HG03066 (cell line): Measurements from ENCODE around the gene PSMD5.

ENCODE experiments used
- ATAC-seq: cut with Tn5 transposase; IDR thresholded peaks from one replicate; pipeline ENCODE4 v1.9.1; 2021; ENCODE audit warnings: low read depth; ENCODE audit not compliant: unreplicated experiment

PSMD5 gene

DNA sequence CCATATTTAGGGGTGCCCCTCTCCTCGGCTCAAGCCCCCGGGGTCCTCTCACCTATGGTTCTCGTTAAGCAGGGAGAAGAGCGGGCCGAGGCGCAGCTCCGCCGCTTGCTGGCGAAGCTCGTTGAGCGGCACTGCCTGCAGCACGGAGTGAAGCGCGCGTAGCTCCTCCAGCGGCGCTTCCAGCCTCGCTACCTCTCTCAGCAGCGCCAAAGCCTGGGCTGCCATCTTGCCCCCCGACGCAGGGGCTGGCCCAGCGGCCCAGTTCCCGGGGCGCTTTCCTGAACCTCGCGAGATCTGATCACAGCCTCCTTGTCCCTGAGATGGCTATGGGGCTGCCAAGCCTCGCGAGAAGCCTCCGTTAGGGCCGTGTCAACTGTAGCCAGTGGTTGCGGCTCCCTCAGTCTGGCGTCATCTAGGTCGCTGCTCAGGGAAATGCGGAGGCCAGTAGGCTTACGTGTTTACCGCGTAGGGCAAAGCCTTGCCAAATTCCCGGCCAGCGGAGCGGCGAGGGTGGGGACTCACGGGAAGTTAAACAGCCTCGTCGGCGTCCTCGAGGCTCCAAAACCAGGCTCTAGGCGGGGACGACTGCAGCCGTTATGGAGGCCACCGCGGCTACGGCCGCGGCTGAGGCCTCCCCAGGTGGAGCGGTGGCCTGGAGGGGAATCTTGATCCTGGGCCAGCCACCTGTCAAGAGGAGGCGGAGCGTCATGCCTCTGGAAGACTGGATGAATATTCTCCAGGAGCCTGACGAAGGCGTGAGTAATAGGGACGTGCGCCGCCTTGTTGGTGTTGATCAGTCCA is at the start of gene PSMD5:
Gene PSMD5, minus strand, starts transcription at position 238 of the 801 bp plus-strand sequence. Its CDS starts 13 bp downstream, at position 225.
- ATAC-seq: peak; percentile 99

GRCh38 chr9:120891884-120892747 is 49.4 kb upstream of the PSMD5 start:
- peak; percentile 30 for ATAC-seq

- no peak for ATAC-seq
Observed at GRCh38 chr9:120891245-120891883, 48.6 kb upstream of the PSMD5 start.

- ATAC-seq: no peak
Observed at GRCh38 chr9:120890320-120891244, 47.9 kb upstream of the PSMD5 start.

- ATAC-seq: no peak
Observed at GRCh38 chr9:120889606-120890271, 47.0 kb upstream of the PSMD5 start.

- ATAC-seq: no peak
Observed at GRCh38 chr9:120888626-120889025, 45.9 kb upstream of the PSMD5 start.

DNA sequence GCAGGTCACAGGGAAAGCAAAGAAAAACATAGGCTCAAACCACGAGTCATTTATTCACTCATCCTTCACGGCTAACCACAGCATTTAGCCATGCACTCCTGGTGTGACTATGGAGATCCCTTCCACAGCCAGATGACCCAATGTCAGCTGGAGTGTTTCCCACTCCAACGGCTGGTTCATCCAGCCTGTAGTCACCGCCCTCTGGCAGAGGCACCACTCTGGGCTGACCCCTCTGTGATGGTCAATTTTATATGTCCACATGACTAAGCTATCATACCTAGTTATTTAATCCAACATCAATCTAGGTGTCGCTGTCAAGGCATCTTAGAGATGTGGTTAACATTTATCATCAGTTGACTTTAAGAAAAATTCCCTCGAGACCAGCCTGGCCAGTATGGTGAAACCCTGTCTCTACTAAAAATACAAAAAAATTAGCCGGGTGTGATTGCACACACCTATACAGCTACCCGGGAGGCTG is 43.8 kb upstream of the PSMD5 start:
- ATAC-seq: no peak

- ATAC-seq: no peak
Observed at GRCh38 chr9:120885958-120886357, 43.2 kb upstream of the PSMD5 start.

DNA sequence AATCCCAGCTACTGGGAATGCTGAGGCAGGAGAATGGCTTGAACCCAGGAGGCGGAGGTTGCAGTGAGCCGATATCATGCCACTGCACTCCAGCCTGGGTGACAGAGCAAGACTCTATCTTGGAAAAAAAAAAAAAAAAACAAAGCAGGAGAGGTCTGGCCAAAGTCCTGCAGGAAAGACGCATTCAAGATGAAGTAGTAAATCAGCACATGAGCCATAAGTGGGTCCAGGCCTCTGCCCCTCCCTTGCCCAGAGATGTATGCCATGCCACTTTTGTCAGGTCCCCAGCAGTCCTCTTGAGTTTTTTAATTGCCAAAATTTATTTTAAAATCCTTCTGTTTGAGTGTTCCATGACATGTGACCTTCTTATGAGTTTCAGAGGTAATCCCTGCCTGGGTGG is 42.7 kb upstream of the PSMD5 start:
- ATAC-seq: no peak

DNA sequence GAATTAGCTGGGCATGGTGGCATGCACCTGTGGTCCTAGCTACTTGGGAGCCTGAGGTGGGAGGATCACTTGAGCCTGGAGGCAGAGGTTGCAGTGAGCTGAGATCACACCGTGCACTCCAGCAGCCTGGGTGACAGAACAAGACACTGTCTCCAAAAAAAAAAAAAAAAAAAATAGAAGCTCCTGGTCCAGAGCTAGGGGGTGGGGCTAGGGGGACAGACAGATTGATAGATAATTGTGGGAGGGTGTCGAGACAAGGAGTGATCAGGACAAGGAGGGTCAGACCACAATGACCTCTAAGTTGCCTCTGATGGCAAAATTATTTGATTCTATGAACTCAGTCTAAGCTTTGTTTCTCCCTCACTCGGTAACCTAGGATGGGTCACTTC is 40.9 kb upstream of the PSMD5 start:
- no peak for ATAC-seq

GRCh38 chr9:120882935-120883607 is 40.3 kb upstream of the PSMD5 start:
- ATAC-seq: no peak

DNA sequence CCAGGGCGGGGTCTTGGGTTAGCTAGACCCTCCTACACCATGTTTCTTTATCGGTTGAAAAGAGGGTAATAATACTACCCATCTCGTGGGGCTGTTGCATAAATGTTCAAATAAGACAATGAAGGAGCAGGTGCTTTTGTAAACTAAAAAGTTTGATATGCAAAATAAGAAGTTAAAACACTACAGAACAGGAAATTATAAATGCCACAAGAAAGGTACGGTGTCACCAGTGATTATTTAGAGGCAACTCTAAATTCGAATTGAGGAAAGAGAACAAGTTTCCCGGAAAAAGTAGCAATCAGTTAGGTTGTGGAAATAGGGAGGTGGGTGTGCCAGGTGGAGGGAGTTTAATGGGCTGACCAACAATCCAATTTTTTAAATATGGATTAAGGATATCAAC is 36.7 kb upstream of the PSMD5 start:
- ATAC-seq: no peak

GRCh38 chr9:120878188-120879130 is 35.7 kb upstream of the PSMD5 start:
- no peak for ATAC-seq

DNA sequence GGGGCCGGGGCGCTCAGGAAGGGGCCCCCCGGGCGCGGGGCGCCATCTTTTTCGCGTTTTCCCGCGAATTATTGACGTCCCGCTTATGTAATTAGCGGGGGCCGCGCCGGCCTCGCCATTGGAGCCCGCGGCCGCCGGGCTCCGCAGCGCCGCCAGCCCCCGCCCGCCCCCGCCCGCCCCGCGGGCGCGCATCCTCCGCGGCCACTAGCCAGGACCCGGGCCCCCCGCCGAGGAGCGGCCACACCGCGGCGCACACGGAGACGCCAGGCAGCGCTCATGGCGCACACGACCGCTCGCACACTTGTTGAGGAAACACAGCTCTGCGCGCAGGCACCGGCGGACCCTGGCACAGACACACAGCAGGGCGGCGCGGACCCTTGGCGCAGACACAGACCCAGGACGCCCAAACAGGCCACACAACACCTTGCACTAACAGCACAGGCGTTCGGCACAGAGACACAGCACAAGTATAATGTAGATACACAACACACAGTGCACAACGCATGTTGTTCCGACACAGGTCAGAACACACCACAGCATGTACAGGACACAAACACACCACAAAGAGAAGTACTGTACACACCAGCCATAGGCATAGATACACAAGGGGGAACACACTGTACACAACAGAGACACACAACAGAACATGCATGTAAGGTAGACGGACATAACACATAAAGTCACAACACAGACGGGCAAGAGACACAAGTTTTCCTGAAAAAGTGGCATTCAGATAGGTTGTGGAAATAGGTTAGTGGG is 34.7 kb upstream of the PSMD5 start:
- ATAC-seq: peak; percentile 37

- peak; percentile 10 for ATAC-seq
Observed at GRCh38 chr9:120876842-120877240, 34.1 kb upstream of the PSMD5 start, which contains the start of gene PHF19. TSS of gene PHF19 (minus strand) at chr9:120877188. CDS start at chr9:120874741, 2,447 bp downstream.

DNA sequence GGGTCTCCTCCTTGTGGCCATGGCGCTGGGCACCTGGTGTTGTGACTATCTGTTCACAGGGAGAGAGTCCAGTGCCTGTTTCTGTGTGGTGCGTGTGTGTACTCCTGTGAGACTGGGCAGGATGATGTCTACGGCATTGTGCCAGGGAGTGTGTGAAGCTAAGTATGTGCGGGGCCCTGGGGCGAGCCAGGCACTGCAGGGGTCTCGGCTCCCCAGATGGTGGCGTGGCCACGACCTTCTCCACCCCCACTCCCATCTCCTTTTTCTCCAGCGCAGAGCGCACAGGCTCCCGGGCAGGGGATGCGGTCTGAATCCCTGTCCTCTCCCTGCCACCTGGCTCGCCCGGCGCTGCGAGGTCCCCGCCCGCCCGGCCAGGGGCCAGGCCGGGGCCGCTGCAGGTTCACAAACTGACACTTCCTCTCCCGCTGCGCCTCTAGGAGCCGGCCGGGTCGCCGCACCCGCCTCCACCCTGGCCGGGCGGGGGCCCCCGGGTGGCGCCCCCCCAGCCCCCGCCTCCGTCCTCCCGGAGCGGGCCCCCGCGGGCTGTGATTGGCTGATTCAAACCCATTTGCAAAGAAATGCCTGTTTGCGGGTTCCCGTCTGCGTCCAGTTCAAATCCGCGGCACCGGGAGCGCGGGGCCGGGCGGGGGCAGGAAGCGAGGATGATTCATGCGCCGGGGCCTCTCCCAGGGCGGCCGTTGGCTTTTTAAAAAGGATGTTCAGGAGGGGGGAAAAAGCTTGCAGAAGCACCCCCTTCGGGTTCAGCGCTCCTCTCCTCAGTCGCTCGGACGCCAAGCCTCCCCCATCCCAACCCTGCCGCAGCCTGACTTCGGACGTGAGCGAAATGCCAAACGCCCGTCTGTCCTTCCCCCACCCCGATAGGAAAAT is 33.5 kb upstream of the PSMD5 start:
- peak; percentile 60 for ATAC-seq
